SHP77 treated with DMSO at 0.1 percent for 48 hours (cell line): Measurements from ENCODE around the gene MRO.
"Not testable (repeated sequence)": the region's sequence is repeated elsewhere in the genome, so short reads cannot be mapped to it uniquely, and the experiment has no call there.

Source experiments
- DNase-seq: peaks from one replicate; lab custom pipeline; 2025; lab: John Stamatoyannopoulos, UW

The MRO gene

DNA sequence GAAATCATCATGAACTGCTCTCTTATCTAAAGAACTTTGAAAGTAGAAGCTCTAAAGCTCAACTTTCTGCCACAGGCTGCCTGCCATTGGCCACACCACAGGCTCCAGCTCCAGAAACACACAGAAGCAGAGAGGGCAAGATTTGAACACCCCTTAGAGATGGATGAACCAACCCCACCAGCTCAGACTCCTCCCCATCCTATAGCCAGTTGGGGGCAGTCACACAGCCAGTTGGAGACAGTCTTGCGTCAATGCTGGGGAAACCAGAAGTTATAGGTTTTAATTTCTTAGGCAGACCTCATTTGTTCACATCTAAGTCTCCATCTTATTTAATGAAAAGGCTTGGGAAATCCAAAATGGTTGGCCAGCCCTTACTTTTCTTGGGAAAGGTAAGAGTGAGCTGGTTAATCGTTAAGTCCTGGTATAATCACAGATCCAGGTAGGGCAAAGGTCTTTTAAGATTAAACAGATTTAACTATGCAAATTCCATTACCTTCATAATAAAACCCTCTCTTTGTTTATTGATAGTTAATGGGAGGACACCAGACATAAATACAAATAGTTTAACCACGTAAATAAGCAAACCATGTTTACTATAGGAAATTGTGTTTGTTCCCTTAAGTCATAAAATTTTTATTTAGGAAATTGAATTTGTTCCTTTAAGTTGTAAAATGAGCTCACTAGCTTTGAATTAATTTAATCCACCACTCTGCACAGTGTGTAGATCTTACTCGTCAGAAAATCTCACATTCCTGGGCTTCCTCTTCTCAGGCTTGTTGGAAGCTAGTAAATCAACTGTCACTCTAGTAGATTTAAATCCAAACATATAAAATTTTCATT, 28.0 kb downstream of the MRO start:
- DNase-seq = no peak

DNA sequence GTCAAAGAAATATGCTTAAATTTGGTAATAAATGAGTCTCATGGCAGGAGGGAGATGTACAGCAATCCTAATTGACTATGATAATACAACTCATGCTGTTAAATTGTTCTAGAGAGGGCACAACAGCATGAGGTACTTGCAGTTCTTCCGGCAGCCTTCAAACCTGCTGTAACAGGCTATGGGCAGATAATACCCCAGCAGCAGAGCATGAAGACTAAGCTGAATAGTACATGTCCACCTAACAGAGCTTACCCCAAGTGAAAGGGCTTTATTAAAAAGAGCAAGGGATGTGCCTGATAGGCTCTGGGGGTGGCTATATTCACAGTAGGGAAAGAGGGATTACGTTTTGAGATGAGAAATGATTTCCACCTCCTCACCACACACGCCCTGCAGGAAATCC, 28.9 kb downstream of the MRO start:
- DNase-seq = no peak

DNA sequence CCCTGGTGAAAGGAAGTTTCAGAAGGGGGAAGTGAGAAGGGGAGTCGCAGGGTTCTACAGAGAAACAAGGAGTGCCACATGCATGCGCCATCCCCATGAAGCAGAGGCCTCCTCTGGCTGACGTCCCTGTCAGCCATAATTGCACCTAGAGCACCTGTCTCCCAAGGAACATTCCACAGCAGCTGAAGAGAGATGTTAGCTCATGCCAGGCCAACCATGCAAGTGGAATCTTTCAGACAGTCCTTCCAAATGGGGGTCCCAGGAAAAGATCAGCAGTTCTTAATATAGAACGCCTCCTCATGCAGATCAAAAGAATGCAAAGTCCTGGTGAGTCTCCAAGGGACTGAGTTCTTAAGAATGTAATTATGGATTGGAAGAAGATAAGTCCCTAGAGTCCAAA, 29.6 kb downstream of the MRO start:
- DNase-seq = no peak

DNA sequence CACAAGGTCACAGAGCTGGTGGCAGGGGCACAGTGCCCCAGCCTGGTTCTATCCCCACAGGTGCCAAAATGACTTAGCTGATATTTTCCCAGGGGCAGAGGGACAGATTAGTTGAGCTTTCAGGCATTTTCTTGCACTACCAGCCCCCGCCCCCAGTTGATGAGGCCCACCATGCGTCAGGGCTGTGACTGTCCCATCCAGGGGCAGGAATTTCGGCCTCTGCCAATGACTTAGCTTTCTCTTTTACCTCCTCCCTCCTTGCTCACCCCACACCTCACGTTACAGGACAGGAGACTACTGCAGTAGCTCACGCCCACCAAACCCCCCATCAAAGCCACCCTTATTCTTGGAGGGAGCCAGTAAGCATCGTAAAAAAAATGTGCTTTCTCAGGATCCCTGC, 31.5 kb downstream of the MRO start:
- DNase-seq = no peak

DNA sequence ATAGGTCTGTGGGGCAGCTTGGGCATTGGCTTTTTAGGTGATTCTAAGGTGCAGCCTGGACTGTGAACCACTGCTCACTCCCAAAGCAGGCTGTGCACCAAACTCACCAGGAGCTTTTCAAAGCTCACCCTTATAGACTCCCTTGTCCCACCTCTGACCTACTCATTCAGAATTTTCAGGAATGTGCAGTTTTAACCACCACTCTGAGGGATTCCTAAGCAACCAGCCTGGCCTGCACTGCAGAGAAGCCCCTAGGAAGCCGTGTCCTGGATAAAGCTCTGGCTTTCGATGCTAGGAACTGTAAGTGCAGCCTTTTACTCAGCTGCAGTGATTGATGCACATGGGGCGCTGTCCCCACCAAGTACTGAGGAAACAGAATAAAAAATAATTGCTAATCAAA, 33.0 kb downstream of the MRO start:
- DNase-seq = no peak

DNA sequence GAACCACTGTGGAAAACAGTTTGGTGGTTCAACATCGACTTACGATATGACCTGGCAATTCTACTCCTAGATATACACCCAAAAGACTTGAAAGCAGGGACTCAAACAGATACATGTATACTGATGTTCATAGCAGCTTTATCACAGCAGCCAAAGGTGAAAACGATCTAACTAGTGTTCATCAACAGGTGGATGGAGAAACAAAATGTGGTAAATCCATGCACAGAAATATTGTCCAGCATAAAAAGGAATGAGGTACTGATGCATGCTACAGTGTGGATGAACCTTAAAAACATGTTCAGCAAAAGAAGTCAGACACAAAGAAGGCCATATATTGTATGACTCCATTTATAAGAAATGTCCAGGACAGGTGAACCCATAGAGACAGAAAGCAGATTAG, 36.3 kb downstream of the MRO start:
- DNase-seq = no peak

DNA sequence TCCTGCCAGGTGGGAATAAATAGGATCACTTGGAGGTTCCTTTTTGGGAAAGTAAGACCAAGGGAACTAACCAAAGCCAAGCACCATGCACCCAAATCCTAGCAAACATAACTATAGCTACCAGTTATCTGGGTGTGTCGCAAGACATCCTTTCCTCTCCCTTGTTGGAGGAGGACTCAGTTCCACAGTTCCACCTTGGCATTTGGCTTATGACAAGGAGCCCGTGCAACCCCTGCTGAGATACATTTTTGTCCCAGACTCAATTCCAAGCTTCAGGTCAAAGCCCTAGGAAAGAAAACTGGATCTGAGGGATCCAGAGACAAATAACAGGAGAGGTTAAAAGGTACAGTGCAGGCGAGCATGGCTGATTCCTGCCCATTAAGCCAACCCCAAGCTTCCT, 40.8 kb downstream of the MRO start:
- not testable (repeated sequence) for DNase-seq

DNA sequence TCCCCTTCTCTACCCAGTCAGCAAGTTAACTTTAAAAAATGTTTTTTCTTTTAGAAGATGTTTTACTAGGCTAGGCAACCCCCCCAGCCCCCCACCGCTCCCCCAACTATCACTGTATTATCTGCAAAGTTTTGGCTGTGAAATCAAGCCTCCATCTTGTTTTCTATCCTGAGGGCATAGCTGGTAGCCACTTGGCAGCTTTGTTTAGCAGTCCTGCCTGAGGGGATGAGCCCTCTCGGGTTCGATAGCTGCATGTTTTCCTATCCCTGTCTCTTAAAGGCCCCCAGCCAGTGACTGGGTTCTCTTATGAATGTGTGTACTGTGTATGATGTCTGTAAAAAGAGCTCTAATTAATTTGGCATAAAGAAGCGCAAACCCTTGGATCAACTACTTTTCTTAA, 43.4 kb downstream of the MRO start:
- DNase-seq = no peak

DNA sequence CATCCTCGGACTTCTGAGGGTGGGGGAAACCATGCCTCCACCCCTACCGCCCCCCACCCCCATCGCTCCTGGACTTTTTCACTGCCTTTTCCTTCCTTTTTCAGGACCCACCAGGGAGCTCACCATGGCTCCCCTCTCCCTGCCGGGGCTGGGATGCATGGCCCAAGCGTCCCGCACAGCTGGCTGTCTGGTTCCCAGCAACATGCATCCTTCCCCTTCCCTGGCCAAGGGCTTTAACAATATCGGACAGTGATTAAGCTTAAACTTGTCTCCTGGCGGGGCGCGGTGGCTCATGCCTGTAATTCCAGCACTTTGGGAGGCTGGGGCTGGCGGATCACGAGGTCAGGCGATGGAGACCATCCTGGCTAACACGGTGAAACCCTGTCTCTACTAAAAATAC, 44.1 kb downstream of the MRO start:
- no peak for DNase-seq

DNA sequence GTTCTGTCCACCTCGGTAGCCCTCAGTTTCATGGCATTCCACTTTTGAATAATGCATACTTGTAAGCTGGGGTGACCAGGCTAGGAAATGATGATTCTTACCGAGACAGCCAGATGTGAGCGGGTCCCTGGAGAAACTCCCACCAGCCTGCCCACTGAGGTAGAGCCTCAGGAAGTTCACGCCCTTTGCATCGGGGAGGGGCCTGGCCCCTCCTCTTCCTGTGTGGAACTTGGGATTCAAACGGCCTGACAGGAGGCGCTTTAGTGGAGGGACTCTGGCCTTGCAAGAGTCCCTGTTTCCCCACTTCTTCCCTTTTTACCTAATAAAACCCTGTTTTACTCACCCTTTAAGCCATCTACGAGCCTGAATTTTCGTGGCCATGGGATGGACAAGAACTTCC, 44.6 kb downstream of the MRO start:
- DNase-seq = no peak

DNA sequence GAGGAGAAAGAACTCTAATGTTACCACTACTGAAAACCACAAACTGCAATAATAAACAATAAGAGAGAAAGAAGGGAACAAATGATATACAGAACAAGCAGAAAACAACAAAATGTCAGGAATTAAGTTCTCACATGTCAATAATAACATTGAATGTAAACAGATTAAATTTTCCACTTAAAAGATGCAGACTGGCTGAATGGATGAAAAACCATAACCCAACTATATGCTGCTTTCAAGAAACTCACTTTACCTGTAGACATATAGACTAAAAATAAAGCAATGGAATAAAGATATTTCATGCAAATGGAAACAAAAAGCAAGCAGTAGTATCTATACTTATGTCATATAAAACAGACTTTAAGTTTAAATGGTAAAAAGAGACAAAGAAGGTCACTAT, 50.4 kb downstream of the MRO start:
- DNase-seq = no peak

DNA sequence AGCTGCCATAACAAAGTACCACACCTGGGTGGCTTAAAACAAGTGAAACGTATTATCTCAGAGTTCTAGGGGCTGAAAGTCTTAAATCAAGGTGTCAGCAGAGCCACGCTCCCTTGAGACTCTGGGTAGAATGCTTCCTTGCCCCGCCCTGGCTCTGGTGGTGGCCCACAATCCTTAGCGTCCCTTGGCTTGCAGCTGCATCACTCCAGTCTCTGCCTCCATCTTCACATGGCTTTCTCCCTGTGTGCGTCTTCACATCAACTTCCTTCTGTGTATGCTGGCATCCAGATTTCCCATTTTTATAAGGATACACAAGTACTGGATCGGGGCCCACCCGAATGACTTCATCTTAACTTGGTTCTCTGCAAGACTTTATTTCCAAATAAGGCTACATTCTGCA, 62.5 kb downstream of the MRO start:
- DNase-seq = no peak

DNA sequence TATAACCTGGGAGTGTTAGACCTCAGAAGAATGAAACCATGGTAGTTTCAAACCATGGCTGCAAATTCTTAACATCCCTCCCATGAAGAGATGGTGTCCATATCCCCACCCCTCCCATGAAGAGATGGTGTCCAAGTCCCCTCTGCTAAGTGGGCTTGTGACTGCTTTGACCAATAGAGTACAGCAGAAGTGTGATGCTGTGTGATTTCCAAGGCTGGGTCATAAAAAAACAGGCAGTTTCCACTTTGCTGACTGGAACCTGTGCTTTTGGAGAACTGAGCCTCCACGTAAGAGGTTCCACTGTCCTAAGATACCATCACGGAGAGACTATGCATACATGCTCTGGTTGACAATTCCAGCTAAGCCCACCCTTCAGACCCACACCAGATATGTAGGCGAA, 65.5 kb downstream of the MRO start:
- DNase-seq = no peak

DNA sequence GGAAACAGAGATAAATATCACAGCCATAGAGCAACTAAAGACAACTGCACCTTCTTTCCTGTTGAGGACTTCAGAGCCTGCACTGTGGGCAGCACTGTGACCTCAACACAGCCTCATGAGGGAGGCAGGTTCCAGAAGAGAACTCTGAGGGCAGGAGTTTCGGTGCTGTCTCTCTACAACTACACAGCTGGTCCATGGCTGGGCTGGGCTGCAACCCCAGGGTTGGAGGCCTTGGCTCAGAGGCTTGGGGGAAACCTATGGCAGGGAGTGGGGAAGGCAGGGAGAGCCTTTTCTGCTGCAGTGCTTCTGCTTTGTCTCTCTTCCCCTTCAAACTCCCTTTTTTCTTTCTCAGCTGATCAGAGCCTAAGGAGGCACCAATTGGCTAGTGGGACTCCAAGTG, 66.5 kb downstream of the MRO start:
- no peak for DNase-seq

DNA sequence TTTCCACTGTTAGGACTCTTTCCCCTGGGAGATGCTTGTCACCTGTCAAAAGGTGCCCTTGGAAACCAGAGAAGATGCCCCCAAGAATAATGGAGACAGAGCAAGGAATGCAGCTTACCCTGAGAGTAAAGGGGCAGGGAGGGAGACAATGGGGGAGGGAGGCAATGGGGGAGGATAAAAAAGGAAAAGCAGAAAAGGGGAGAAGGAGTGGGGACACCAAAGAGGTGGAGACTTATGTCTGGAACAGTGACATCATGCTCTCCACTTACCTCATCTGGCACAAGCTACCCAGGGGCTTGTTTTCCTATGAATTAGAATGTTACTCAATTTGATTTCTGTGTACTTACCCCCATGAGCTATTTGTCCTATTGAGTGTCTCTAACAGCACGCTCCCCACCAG, 67.9 kb downstream of the MRO start:
- DNase-seq = no peak

DNA sequence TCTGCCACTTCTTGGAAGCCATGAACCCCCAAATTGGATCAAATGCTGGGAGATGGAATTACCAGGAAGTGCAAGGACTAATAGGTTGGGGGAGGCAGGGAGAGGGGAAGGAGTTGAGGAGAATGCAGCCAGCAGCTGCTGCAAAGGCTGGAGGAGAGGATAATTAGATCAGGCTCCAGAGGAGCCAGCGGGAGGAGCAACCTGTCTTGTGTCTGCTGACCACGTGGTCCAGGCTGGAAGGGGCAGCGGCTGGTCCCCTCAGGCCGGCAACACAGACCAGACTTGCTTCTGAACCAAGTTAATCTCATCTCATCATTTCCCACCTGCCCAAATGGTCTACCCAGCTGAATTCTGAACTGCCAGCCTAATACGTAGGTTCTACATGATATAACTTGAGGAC, 68.3 kb downstream of the MRO start:
- DNase-seq = no peak

DNA sequence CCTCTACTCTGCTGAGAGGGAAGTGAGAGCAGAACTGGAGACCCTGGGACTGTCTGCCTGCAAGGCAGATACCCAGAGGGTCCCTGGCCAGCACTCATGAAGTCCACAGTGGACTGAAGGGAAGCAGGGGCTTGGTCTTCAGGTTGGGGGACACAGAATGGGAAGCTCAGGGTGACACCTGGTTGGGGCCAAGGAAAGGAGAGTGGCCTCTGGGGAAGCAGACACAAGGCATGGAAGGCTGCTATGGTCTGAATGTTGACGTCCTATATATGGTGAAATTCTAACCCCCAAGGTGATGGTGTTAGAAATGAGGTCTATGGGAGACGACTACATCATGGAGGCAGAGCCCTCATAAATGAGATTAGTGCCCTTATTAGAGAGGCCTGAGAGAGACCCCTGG, 69.3 kb downstream of the MRO start:
- DNase-seq = no peak

DNA sequence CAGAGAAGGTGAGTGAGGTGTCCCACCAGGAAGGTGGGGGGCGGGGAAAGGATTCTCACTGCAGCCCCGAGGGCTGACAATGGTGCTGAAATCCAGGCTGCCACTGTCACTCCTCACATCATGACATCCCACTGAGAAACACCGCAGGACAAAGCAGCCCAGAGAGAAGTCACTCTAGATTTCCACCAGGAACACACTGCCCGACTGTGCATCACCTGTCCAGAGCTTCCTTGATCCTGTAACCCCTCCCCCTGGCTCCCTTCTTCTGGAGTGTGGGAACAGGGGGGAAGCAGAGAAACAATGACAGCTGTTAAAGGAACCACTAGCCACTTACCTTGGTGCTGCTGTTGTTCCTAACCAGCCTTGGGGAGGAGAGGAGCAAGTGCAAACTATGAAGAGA, 69.9 kb downstream of the MRO start:
- no peak for DNase-seq

DNA sequence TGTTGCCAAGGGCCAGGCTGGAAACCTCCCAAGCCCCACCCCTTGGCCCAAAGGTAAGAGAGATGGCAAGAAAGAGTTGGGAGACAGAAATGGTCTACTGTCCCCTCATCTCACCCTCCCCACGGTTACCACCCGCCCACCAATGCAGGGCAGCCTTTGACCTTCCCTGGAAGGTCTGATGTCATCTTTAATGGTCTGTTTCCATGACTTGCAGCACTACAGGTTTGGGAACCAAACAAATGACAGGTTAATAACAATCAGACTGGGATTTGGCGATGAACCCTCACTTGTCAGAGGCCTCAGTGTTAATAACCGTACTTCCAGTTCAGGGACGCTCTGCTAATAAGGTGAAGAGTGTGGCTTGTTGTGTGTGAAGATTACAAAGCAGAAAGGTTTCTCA, 70.4 kb downstream of the MRO start:
- no peak for DNase-seq

DNA sequence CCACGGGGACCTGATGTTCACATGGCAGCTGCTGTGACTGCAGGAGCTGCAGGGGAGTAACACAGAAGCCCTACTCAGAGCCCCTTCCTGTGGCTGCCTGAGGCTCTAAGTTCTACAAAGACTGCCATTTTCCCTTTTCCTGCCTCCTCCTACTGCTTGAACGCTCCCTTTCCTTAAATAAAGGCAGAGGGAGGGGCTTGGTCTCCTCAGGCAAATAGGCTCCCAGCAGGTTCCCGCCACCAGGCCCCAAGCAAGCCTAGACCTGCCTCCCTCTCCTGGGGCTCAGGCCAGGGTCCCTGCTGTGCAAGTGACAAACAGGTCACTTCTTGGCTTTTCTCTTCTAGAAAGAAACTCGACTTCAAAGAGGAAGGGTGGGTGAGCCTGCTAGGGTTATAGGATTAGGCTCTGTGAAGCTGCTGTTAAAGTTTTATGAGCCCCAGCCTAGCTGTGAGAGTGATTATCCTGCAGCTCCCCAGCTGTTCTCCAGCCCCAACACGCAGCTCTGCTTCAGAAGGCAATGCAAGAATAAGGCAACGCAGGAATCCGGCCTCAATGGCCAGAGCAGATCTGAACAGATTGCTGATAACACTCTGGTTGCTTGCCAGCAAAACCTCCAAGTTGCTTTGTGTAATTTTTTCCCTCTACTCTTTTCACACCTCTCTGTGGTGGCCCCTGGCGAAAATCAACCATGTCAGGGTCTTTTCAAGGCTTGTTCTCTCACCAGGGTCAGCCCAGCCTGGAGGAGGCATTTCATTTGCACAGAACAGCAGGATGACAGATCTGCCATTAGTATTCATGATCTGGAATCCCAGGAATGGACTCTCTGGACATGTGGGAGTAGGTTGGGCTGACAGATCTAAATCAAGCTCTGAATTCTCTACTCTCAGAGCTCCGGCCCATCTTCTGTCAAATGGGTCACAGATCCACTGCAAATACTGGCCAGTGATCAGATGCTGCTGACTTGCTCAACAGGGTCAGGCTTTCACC, 71.3 kb downstream of the MRO start:
- no peak for DNase-seq

DNA sequence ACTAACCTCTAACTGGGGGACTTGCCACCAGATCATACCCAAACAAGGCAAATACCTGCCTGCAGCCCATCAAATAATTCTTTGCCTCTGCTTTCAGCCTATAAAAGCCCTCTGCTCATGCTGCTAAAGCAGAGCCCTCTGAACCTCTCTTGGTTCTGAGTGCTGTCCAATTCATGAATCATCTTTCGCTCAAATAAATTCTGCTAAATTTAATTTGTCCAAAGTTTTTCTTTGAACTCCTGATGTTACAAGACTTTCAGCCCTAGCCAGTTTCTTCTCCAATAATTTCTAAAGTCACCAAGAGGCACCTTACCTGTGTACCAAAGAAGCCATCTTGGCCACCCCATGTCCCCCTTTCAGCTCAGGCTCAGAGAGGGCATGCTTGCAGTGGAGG, 72.0 kb downstream of the MRO start:
- no peak for DNase-seq

DNA sequence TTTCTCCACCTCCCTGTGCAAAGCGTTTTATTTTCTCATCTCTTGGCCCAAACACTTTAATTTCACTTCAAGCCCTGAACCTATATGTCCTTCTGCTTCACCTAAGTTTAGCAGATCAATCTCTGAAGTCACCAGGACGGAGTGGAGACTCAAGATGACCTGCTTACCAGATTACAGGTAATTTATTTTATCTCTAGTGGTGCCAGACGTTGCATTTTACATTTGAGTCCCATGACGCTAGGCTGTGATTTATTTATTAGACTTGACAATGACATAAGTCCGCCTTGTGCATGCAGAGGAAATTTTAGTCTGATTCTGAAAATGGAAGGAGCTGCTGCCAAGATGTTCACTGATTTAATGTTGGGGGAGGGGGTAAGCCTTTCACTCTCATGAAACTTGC, 73.9 kb downstream of the MRO start:
- DNase-seq = no peak
